Body of pancreas (tissue), 4 donors: ENCODE results near the gene GNAI2. TPM values are rescaled to one million over a fixed set of nuclear protein-coding genes. Genes with fewer than 3 reads are reported as not detected.

Source experiments
- ATAC-seq: fragments of 150-250 bp; one replicate; pipeline ENCODE4 v1.9.1; 2016
- DNase-seq, 4 donors: peaks; one replicate each; pipeline ENCODE4 v3.0.0-alpha.2; 2019
- H3K27ac ChIP-seq, 4 donors: fragments of 200-600 bp; sonication (generic); 1 replicate in 3 of 4; 2 replicates in 1 of 4; pipeline versions ENCODE4 v1.5.1 to v1.6.1; 2016 to 2019; ENCODE audit warnings: mild to moderate bottlenecking in 1 of 4, mixed read lengths in 1 of 4, moderate library complexity in 1 of 4
- H3K27me3 ChIP-seq, 2 donors: fragments of 200-600 bp; sonication (generic); one replicate each; pipeline ENCODE4 v1.6.0; 2016; ENCODE audit warnings: mild to moderate bottlenecking in 1 of 2
- H3K36me3 ChIP-seq, 2 donors: fragments of 200-600 bp; sonication (generic); replicated peaks in 1 of 2; 2 replicates each; pipeline ENCODE4 v1.5.1; 2016; ENCODE audit warnings: low read depth in 2 of 2; ENCODE audit not compliant: insufficient read depth in 1 of 2
- H3K4me1 ChIP-seq: fragments of 200-600 bp; sonication (generic); one replicate; pipeline ENCODE4 v1.6.0; 2016
- H3K4me3 ChIP-seq, 2 donors: fragments of 200-600 bp; sonication (generic); 1 replicate in 1 of 2; 2 replicates in 1 of 2; pipeline ENCODE4 v1.5.1; 2016 to 2019
- H3K9me3 ChIP-seq, 3 donors: fragments of 200-600 bp; sonication (generic); 1 replicate in 2 of 3; 2 replicates in 1 of 3; pipeline ENCODE4 v1.5.1; 2016
- POLR2A ChIP-seq, 3 donors: fragments of 450-650 bp; IDR thresholded peaks; one replicate each; pipeline ENCODE4 v1.6.1; 2016; ENCODE audit warnings: antibody characterized with exemption in 3 of 3, mild to moderate bottlenecking in 2 of 3
- WGBS, 2 donors: methylation state at CpG; one replicate each; pipeline ENCODE4 v1.1.5; 2017; 5-methylcytosine and 5-hydroxymethylcytosine counted together
- intact Hi-C: fragments of 100-400 bp; cut with DNase I; formaldehyde crosslinking; loops from one replicate; pipeline ENCODE4 v1.15.1; 2023
- total RNA-seq, 2 donors: library from RNA; depleted of rRNA; stranded (reverse); fragments of >200 nt; gene quantifications; one replicate each; pipeline ENCODE4 v1.1.0, GENCODE V29; 2016
- TF ChIP-seq, protein P1 (sequence below), 7 experiments: fragments of 450-650 bp in 4 of 7; fragments of 200-600 bp in 3 of 7; sonication (generic) in 3 of 7; IDR thresholded peaks; one replicate each; pipeline ENCODE4 v1.5.1; 2016 to 2019; ENCODE audit warnings: antibody characterized with exemption in 7 of 7

The GNAI2 gene
- total RNA-seq, 2 donors from 2014 or later, result 46.2 to 53.7 TPM

DNA sequence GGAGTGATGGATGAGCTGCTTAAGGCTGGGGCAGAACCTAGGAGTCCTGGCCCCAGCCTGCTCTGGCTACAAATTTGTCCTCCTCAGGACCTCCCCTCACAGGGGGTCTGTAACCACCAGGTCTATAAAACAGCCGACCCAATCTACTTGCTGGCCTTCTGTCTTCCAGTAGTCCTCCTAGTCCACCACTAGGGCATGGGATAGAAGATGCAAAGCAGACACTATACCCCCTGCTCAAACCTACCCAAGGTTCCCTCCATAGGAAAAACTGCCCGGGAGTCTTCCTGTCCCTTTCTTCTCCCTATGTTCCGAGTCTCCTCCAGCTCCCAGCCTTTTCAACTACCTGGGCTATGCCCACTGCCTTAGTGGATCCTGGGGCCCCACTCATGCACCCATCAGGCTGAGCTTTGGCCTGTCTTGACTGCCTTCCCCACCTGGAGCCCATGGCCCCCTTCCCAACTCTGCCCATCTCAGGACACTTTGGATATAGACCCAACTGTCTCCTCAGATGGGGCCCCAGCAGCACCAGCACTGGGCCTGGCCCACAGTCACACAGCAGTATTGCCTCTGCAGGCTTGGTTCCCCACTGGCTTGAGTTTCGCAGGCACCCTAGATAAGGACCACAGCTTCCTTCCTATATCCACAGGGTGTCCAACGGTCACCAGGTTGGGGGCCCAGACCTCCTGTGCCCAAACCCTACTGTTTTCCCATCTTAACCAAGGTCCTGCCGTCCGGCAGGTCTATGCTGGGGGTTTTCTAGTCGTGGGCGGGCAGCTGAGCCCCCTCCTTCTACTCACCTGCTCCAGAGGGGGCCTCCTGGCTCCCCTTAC lies 62.1 kb downstream of the GNAI2 start:
- 42 to 59% methylated on average over 9 of the region's 9 CpGs for WGBS, 2 donors
- no peak overlapping the region for H3K4me3 ChIP-seq
- no peak for TF ChIP-seq POLR2A (IDR thresholded peaks at IDR 0.05)
- TF ChIP-seq, protein P1, sequence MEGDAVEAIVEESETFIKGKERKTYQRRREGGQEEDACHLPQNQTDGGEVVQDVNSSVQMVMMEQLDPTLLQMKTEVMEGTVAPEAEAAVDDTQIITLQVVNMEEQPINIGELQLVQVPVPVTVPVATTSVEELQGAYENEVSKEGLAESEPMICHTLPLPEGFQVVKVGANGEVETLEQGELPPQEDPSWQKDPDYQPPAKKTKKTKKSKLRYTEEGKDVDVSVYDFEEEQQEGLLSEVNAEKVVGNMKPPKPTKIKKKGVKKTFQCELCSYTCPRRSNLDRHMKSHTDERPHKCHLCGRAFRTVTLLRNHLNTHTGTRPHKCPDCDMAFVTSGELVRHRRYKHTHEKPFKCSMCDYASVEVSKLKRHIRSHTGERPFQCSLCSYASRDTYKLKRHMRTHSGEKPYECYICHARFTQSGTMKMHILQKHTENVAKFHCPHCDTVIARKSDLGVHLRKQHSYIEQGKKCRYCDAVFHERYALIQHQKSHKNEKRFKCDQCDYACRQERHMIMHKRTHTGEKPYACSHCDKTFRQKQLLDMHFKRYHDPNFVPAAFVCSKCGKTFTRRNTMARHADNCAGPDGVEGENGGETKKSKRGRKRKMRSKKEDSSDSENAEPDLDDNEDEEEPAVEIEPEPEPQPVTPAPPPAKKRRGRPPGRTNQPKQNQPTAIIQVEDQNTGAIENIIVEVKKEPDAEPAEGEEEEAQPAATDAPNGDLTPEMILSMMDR (IDR thresholded peaks at IDR 0.05), result no peak
- H3K9me3 ChIP-seq, result no peaks in the 10 kb centered on the region
- H3K36me3 ChIP-seq, result no peaks in the 10 kb centered on the region
- intact Hi-C loops, result no loop called here
- peaks cover 56% of the 10 kb centered on the region for H3K4me1 ChIP-seq
- no peaks in the 10 kb centered on the region for H3K27me3 ChIP-seq
- peak in 1 of 4 donors; percentile 17 for DNase-seq
- no peak for ATAC-seq
- H3K27ac ChIP-seq, result peak overlapping the region; percentile 77 to 91 (median 81)

DNA sequence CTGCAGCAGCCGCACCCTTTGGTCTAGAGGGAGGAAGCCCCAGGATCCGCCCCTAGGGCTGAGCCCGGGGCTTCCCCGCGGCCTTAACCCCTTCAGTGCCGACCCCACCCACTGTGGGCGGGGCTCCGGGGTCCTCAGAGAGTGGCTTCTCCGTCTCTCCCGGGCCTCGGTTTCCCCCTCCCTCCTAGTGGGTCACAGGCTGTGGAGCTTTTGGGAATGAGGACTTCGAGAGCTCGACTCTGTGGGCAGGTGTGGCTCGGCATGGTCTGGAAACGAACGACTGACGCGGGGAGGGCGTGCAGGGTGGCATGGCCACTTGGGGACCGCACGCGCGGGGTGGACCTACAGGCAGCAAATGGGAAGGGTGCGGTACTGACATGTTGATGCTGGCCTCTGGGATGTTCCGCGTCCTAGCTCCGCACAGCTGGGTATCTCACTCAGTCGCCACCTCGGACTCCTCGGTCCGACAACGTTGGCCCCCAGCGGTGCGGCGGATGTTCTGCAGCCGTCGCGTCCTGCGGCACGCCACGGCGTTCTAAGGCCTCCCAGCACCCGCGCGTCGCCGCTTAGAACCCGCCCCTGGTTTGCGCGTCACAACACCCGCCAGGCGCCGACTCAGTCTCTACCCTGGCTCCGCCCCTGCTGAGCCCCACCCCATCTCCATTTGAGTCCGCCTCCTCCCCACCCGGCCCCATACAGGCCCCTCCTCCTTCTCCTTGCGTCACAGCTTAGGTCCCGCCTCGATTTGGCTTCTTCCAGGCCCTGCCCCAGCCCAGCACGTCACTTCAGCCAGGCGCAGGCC lies 63.0 kb downstream of the GNAI2 start, which contains the start of the genes HYAL3 and NAA80:
Gene HYAL3 (minus strand): TSS at position 570 of the 802 bp plus-strand sequence. CDS start 3,803 bp downstream, outside the sequence.
Gene NAA80 (minus strand): TSS at position 570 of the 802 bp plus-strand sequence. CDS start 1,942 bp downstream, outside the sequence.
- no peaks in the 10 kb centered on the region for H3K36me3 ChIP-seq
- peak within 1 kb of the TSS; percentile 77 to 91 (median 85) for H3K27ac ChIP-seq
- peak; percentile 92 to 96 (median 96) for TF ChIP-seq POLR2A (IDR thresholded peaks at IDR 0.05)
- TF ChIP-seq, protein P1 (IDR thresholded peaks at IDR 0.05), result peak in 6 of 7 experiments; percentile 24 to 71 (median 58)
- H3K4me3 ChIP-seq, result peak within 1 kb of the TSS; percentile 11 to 24
- DNase-seq (peak; percentile 99 to 100 (median 100)), ATAC-seq (peak; percentile 88)
- no peaks in the 10 kb centered on the region for H3K27me3 ChIP-seq
- H3K4me1 ChIP-seq, result peaks cover 58% of the 10 kb centered on the region
- intact Hi-C loops, result no loop called here
- 0 to 3% methylated on average over 13 to 61 of the region's 61 CpGs for WGBS, 2 donors
- H3K9me3 ChIP-seq, result no peaks in the 10 kb centered on the region

DNA sequence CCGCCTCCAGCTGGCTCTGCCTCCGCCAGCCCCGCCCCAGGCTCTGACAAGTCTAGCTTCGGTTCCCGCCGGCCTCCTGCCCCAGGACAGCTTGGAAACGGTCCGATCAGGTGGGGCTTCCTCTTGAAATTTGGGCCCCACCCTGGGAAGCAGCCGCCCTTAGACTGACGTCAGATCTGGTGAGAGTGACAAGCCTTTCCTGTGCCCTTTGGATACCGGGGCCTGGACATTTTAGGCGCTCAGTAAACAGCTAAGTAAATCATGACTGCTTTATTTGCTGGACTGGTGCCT lies 63.6 kb downstream of the GNAI2 start:
- Histone ChIP-seq H3K9me3 (no peaks in the 10 kb centered on the region), H3K4me3 (no peak overlapping the region), H3K4me1 (peaks cover 58% of the 10 kb centered on the region), H3K36me3 (no peaks in the 10 kb centered on the region), H3K27ac (peak overlapping the region; percentile 65 to 91 (median 85)), H3K27me3 (no peaks in the 10 kb centered on the region)
- intact Hi-C loops, result no loop called here
- ATAC-seq (no peak), DNase-seq (no peak)
- TF ChIP-seq, protein P1 (IDR thresholded peaks at IDR 0.05), result no peak
- 0% methylated on average over 2 to 12 of the region's 12 CpGs for WGBS, 2 donors

DNA sequence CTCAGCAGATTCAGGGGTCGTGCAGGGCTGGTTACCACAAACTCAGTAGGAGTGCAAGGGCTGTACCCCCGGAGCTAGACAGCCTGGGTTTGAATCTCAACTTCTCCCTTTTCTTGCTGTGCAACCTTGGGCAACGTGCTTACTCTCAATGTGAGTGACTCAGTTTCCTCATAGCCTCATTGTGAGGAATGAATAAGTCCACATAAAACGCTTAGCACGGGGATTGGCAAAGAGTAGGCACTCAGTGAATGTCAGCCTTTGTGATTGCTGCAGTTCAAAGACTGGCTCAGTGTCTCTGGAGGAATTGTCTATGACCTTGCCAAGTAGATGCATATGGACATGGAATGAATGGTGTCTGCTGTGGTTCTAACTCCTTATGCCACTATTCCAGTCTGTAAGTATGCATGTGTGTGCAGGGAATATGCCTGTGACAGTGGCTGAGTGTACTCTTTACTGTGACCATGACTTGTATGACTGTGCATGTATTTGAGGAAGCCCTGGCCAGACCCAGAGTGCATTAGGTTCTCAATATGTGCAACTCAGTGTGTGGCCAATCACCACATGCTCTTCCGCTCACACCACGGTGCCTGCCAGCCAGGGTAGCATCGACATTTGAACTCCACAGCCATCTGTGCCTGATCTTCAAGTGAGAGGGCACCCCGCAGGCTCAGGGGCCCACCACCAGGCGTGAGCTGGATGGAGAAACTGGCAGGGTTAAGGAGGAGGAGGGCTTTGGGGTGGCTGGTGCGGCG lies 64.1 kb downstream of the GNAI2 start:
- intact Hi-C loops, result no loop called here
- 29 to 46% methylated on average over 7 to 12 of the region's 12 CpGs for WGBS, 2 donors

More for the DNA sequence above, 64.1 kb downstream of the GNAI2 start:
- no peaks in the 10 kb centered on the region for H3K9me3 ChIP-seq
- H3K36me3 ChIP-seq, result no peaks in the 10 kb centered on the region
- H3K4me1 ChIP-seq, result peaks cover 58% of the 10 kb centered on the region
- no peaks in the 10 kb centered on the region for H3K27me3 ChIP-seq
- H3K27ac ChIP-seq, result peak overlapping the region; percentile 65 to 91 (median 85)
- H3K4me3 ChIP-seq, result no peak overlapping the region
- DNase-seq (peak in 2 of 4 donors; percentile 38 to 60), ATAC-seq (no peak)
- TF ChIP-seq, protein P1 (IDR thresholded peaks at IDR 0.05), result no peak
- no peak for TF ChIP-seq POLR2A (IDR thresholded peaks at IDR 0.05)
